Activated CD8-positive, alpha-beta memory T cell treated with anti-CD3 and anti-CD28 coated beads for 1 hour (primary cell): ENCODE data around the gene ZBTB48.

Source experiments
- DNase-seq, 2 donors: peaks; one replicate each; pipeline ENCODE4 v3.0.0-alpha.2; 2020; ENCODE audit warnings: low read depth in 1 of 2; ENCODE audit errors: extremely low read depth in 1 of 2

The ZBTB48 gene

GRCh38 chr1:6572653-6573383 is 7.0 kb upstream of the ZBTB48 start:
- DNase-seq = no peak

- no peak for DNase-seq
Observed at GRCh38 chr1:6574025-6574620, 5.7 kb upstream of the ZBTB48 start.

GRCh38 chr1:6574818-6575217 is 5.0 kb upstream of the ZBTB48 start:
- DNase-seq = no peak

- DNase-seq = no peak
Observed at GRCh38 chr1:6577831-6578525, 1.8 kb upstream of the ZBTB48 start.

GRCh38 chr1:6578624-6579373 is 995 bp upstream of the ZBTB48 start:
- no peak for DNase-seq

GRCh38 chr1:6580119-6580592 is 362 bp downstream of the ZBTB48 start:
- DNase-seq = no peak

- DNase-seq = no peak
Observed at GRCh38 chr1:6580593-6581409, 1.0 kb downstream of the ZBTB48 start.

- DNase-seq = no peak
Observed at GRCh38 chr1:6581561-6582305, 1.9 kb downstream of the ZBTB48 start.

GRCh38 chr1:6582370-6582769 is 2.6 kb downstream of the ZBTB48 start:
- no peak for DNase-seq

GRCh38 chr1:6584126-6585080 is 4.6 kb downstream of the ZBTB48 start:
- DNase-seq = no peak

GRCh38 chr1:6585081-6585722 is 5.4 kb downstream of the ZBTB48 start:
- no peak for DNase-seq

GRCh38 chr1:6585841-6586240 is 6.0 kb downstream of the ZBTB48 start:
- no peak for DNase-seq

GRCh38 chr1:6586404-6586816 is 6.6 kb downstream of the ZBTB48 start:
- DNase-seq = no peak

- no peak for DNase-seq
Observed at GRCh38 chr1:6587261-6588005, 7.6 kb downstream of the ZBTB48 start.

GRCh38 chr1:6588128-6588892 is 8.5 kb downstream of the ZBTB48 start:
- DNase-seq = no peak

- DNase-seq = no peak
Observed at GRCh38 chr1:6588893-6589520, 9.2 kb downstream of the ZBTB48 start.
